Measurements from ENCODE around the gene FASN.

FASN gene

DNA sequence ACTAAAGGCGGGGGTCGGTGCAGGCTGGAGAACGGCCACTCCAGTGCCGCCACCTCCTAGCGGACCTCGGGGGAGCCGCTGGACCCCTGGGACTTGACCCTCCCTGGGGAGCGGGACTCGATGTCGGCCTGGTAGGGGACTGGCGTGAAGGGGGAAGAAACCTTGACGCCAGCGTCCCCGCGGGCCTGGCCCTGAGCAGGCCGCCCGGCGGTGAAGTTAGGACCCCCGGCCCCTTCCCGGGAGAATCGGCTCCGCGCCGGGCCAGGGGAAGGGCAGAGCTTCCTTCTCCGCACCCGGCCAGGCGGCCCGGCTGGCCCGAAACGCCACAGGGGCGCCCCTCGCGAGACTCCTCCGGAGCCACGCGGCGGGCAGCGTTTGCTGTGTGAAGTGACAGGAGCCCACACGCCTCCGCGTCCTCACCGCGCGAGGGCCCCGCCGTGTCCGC lies 32.8 kb downstream of the FASN start:
- peak overlapping the region; percentile 87 for H3K27ac ChIP-seq

DNA sequence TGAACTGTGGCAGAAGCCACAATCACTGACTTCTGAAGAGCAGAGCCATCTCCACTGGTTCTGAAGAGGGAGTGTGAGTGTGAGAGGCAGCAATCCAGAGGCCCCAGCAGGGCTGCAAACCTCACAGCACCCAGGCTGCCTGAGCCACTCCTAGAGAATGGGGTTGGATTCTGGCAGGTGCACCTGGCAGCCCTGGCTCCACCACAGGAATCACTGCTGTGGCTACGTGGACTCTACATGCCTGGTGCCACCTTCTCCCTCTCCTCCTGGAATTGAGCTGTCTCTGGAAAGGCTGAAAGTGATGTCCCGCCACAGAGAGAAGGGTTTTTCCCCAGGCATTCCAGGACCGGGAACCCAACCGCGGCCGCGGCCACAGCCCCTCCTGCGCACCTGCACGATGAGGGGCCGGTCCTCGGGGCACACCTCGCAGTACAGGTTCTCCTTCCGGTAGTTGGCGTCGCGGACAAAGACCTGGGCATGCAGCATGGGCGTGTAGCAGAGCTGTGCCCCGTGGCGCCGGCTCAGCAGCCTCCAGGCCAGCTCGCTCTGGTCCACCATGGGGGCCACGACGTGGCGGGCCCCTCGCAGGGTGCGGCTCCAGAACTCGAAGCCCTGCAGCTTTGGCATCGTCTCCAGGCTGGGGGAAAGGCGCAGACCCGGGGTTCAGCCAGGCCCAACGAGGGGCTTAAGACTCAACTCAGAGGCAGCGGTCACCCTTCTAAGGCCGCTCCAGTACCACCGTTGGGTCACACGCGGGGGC lies 33.4 kb downstream of the FASN start:
- peak overlapping the region; percentile 87 for H3K27ac ChIP-seq
- no peak for TF ChIP-seq ZFX (IDR thresholded peaks at IDR 0.05; ENCODE audit: borderline replicate concordance)
- TF ChIP-seq, protein P1, sequence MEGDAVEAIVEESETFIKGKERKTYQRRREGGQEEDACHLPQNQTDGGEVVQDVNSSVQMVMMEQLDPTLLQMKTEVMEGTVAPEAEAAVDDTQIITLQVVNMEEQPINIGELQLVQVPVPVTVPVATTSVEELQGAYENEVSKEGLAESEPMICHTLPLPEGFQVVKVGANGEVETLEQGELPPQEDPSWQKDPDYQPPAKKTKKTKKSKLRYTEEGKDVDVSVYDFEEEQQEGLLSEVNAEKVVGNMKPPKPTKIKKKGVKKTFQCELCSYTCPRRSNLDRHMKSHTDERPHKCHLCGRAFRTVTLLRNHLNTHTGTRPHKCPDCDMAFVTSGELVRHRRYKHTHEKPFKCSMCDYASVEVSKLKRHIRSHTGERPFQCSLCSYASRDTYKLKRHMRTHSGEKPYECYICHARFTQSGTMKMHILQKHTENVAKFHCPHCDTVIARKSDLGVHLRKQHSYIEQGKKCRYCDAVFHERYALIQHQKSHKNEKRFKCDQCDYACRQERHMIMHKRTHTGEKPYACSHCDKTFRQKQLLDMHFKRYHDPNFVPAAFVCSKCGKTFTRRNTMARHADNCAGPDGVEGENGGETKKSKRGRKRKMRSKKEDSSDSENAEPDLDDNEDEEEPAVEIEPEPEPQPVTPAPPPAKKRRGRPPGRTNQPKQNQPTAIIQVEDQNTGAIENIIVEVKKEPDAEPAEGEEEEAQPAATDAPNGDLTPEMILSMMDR (IDR thresholded peaks at IDR 0.05): no peak

More for the DNA sequence above, 32.8 kb downstream of the FASN start:
- TF ChIP-seq ZFX (IDR thresholded peaks at IDR 0.05; ENCODE audit: borderline replicate concordance): no peak
- TF ChIP-seq, protein P1 (IDR thresholded peaks at IDR 0.05): no peak

DNA sequence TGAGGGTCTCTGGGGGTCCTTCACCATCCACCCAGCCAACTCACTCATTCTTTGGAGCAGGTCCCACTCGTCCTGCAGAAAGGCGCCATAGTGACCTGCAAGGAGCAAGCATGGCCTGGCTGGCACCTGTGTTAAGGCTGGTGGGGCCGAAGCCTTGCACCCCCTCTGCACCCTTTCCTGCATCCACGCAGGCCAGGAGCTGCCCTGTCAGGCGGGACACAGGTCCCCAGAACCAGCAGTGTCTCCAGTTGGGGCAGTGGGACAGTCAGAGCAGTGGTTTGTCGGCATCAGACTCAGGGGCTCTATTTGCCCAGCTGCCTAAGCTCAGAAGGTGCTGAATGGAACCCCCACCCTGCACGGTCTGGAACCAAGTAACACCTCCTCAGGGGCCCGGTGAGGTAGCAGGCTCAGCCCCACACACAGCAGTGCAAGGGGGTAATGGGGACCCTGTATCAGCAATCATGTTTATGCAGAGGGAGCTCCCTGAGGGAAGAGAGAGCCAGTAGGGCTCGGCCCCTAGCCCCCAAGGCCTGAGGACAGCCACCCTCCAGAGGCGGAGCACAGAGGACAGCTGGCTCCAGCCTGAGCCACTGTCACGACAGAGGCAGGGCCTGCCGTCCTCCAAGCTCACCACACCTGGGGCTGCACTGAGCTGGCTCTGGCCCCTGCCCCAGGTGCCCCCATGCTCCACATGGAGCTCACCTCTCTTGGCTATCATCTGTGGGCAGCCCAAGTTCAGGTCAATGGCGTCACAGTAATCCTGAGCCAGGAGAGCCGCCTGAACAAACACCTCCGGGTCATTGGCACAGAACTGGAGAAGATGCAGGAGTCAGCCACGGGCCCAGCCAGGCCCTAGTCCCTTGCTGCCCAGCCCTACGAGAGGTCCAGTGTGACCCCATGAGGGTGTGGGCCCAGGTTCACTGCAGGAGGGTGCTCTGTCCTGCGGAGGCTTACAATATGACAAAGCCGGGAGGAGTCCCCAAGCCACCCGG lies 34.3 kb downstream of the FASN start:
- TF ChIP-seq, protein P1 (IDR thresholded peaks at IDR 0.05): no peak
- TF ChIP-seq ZFX (IDR thresholded peaks at IDR 0.05; ENCODE audit: borderline replicate concordance): no peak
- H3K27ac ChIP-seq: peak overlapping the region; percentile 87

DNA sequence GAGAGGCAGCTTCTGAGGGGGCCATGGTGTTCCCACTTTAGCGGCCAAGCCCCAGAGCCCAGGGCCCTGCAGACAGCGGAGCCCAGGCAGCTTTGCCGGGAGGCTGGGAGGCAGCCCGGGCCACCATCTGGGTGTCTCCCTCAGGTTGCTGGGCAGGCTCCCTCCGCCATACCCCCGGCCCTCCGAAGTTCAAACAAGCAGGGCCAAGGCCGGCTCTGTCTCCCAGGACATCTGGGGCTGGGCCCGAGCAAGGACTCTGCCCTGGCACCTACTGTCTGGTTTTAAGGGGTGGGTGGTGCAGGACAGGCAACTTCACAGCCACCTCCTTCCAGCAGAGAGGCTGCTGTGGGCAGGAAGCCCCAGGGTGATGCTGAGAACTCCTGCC lies 35.1 kb downstream of the FASN start:
- peak overlapping the region; percentile 87 for H3K27ac ChIP-seq
- TF ChIP-seq, protein P1 (IDR thresholded peaks at IDR 0.05): no peak
- TF ChIP-seq ZFX (IDR thresholded peaks at IDR 0.05; ENCODE audit: borderline replicate concordance): no peak

DNA sequence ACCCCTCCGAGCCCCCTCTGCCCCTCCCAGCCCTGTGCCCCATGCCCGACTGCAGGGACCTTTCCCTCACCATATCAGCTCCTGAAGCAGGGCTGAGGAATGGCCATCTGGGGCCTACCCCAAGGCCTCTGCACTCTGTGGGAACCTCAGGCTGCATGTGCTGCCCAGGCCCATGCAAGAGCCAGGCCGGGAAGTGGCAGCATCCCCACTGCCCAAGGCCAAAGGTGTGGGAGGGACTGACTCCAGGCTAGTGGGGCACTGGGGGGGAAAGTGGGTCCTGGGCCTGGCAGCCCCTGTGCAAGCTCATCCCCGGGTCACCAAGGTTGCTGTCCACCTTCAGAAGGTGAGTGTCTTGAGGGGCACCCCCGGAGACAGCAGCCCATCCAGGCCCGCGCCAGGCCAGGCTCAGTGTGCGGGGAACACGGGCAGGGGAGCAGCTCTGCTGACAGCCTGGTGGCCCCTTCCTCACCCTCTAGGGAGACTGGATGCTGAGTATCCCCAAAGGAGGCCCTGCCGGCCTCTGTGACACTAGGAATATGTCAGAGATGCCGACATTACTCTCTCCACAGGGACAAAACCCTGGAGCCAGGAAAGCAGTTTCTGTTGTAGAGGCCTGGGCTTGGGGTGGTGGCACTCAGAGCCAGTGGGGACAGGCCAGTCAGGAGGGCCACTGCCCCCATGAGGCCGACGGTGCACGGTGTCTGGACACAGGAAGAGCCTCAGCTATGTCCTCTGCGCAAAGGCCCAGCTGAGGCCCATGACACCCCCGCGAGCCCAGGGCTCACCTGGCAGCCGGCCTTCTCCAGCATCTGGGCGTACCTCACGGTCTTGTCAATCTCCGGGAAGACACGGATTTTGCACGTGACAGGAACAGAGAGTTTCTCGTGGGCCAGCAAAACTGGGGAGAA lies 35.7 kb downstream of the FASN start:
- TF ChIP-seq, protein P1 (IDR thresholded peaks at IDR 0.05): 0 out of 2 replicates have a peak, but pooled peaks have one; percentile 6
- no peak for TF ChIP-seq ZFX (IDR thresholded peaks at IDR 0.05; ENCODE audit: borderline replicate concordance)
- H3K27ac ChIP-seq: peak overlapping the region; percentile 87

DNA sequence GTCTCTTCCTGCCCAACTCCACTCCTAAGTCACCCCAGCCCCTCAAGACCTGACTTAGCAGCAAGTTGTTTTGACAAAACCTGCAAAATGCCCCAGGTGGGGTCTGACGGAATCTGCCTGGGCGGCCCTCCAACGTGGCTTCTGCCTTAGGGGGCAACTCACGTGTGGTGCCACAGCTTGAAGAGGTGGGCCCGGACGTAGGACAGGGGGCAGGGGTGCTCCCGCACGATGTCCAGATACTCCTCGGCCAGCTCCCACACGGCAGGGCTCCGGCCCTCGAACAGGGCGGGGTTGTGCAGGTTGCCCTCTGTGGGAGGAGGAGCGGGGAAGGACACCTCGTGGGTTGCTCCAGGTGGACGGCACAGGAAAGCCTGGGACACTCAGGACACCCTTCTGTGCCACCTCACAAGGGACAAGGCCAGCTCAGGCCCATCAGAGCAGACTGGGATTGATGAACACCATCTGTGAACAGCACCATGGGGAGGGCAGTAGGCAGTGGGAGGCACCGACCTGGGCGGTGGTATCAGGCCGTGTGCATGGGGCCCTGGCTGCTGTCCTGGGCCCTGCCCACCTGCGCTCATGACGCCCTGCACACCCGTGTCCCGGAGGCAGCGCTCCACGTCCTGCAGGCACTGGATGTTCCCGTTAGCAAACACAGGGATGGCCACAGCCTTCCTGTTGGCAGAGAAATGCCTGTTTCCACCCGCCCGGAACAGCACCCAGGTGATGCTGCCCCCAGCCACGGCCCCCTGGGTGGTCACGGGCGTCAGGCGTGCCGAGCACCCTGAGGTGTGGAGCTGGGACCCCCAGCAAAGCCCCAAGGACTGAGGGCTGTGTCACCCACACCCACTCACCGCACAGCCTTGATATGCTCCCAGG lies 36.8 kb downstream of the FASN start:
- peak overlapping the region; percentile 87 for H3K27ac ChIP-seq
- TF ChIP-seq, protein P1 (IDR thresholded peaks at IDR 0.05): no peak
- no peak for TF ChIP-seq ZFX (IDR thresholded peaks at IDR 0.05; ENCODE audit: borderline replicate concordance)
